PC-3 (cell line): ENCODE measurements around the gene CLIP3. TPM values are rescaled to one million over a fixed set of nuclear protein-coding genes. Genes with fewer than 3 reads are reported as not detected.
"Not testable (repeated sequence)": the region's sequence is repeated elsewhere in the genome, so short reads cannot be mapped to it uniquely, and the experiment has no call there.

ENCODE experiments used
- ATAC-seq: fragments of 200-7000 bp; cut with Tn5 transposase; 2 replicates; pipeline ENCODE4 v1.9.1; 2020; ENCODE audit warnings: mild to moderate bottlenecking, moderate library complexity
- BruUV-seq: library from RNA; stranded (reverse); fragments of 400-500 nt; replicated peaks from 2 replicates; lab custom pipeline; 2021; lab: Mats Ljungman, UMichigan
- CTCF ChIA-PET: fragments of 300-600 bp; sonication (Branson Sonifier 250); formaldehyde crosslinking; loops from one replicate; lab custom pipeline; 2022; ENCODE audit warnings: antibody characterized with exemption; lab: Charles Lee
- POLR2A ChIA-PET: fragments of 300-600 bp; sonication (Branson Sonifier 250); formaldehyde crosslinking; loops from one replicate; lab custom pipeline; 2022; ENCODE audit warnings: antibody characterized with exemption; ENCODE audit not compliant: unreplicated experiment; lab: Charles Lee
- DNase-seq: peaks from one replicate; pipeline ENCODE4 v3.0.0-alpha.2; 2015
- H2AFZ ChIP-seq: fragments of 300-600 bp; sonication (generic); 2 replicates; pipeline ENCODE4 v1.6.0; 2016; ENCODE audit warnings: antibody characterized with exemption, low read length
- H3F3A ChIP-seq: fragments of 300-600 bp; sonication (generic); one replicate; pipeline ENCODE4 v1.6.0; 2017; ENCODE audit warnings: antibody characterized with exemption, low read length, control low read depth, mild to moderate bottlenecking; ENCODE audit not compliant: unreplicated experiment
- H3K27ac ChIP-seq: fragments of 300-600 bp; sonication (generic); 2 replicates; pipeline ENCODE4 v1.5.1; 2016; ENCODE audit warnings: mild to moderate bottlenecking, low read length
- H3K27me3 ChIP-seq: fragments of 300-600 bp; sonication (generic); 2 replicates; pipeline ENCODE4 v1.6.1; 2016; ENCODE audit warnings: low read length, mixed read lengths
- H3K36me3 ChIP-seq: fragments of 300-600 bp; sonication (generic); 2 replicates; pipeline ENCODE4 v1.6.1; 2016; ENCODE audit warnings: low read depth, mixed run types, low read length, mixed read lengths
- H3K4me1 ChIP-seq: fragments of 300-600 bp; sonication (generic); 2 replicates; pipeline ENCODE4 v1.5.1; 2016; ENCODE audit warnings: low read length; ENCODE audit not compliant: insufficient read depth
- H3K4me2 ChIP-seq: fragments of 300-600 bp; sonication (generic); 2 replicates; pipeline ENCODE4 v1.6.0; 2016; ENCODE audit warnings: low read length
- H3K4me3 ChIP-seq: fragments of 300-600 bp; sonication (generic); 2 replicates; pipeline ENCODE4 v1.5.1; 2016; ENCODE audit warnings: mild to moderate bottlenecking, low read length, mixed read lengths
- H3K79me2 ChIP-seq: fragments of 300-600 bp; sonication (generic); 2 replicates; pipeline ENCODE4 v1.6.1; 2017; ENCODE audit warnings: low read length, mixed read lengths
- H3K9ac ChIP-seq: fragments of 300-600 bp; sonication (generic); 2 replicates; pipeline ENCODE4 v1.6.0; 2016; ENCODE audit warnings: mild to moderate bottlenecking, low read length
- H3K9me2 ChIP-seq: fragments of 300-600 bp; sonication (generic); replicated peaks from 2 replicates; pipeline ENCODE4 v1.6.1; 2016; ENCODE audit warnings: mixed run types, low read length, mixed read lengths
- H3K9me3 ChIP-seq: fragments of 300-600 bp; sonication (generic); 2 replicates; pipeline ENCODE4 v1.6.1; 2016; ENCODE audit warnings: low read length, mixed read lengths
- H4K20me1 ChIP-seq: fragments of 300-600 bp; sonication (generic); 2 replicates; pipeline ENCODE4 v1.6.1; 2016; ENCODE audit warnings: low read length, mixed read lengths
- EZH2 ChIP-seq: fragments of 300-600 bp; sonication (generic); IDR thresholded peaks from one replicate; pipeline ENCODE4 v1.6.1; 2017; ENCODE audit warnings: antibody characterized with exemption, mild to moderate bottlenecking, low read length; ENCODE audit not compliant: unreplicated experiment
- EZH2phosphoT487 ChIP-seq: fragments of 300-600 bp; sonication (generic); IDR thresholded peaks from 2 replicates; pipeline ENCODE4 v1.6.1; 2018; ENCODE audit warnings: mild to moderate bottlenecking, antibody characterized with exemption, low read length, borderline replicate concordance
- intact Hi-C: fragments of 100-400 bp; cut with micrococcal nuclease; formaldehyde crosslinking; loops from 2 replicates; pipeline ENCODE4 v1.9.0; 2023
- total RNA-seq: library from RNA; depleted of rRNA; stranded (reverse); fragments of >200 nt; gene quantifications from 2 replicates; pipeline ENCODE4 v1.2.3, GENCODE V29; 2014
- TF ChIP-seq, protein P1 (sequence below): fragments of 300-600 bp; sonication (generic); conservative IDR thresholded peaks from 2 replicates; pipeline ENCODE4 v1.5.1; 2017; ENCODE audit warnings: antibody characterized with exemption, low read depth, mild to moderate bottlenecking, low read length

Gene CLIP3
- total RNA-seq, 1 experiment from 2014 or later: 0.07 TPM

DNA sequence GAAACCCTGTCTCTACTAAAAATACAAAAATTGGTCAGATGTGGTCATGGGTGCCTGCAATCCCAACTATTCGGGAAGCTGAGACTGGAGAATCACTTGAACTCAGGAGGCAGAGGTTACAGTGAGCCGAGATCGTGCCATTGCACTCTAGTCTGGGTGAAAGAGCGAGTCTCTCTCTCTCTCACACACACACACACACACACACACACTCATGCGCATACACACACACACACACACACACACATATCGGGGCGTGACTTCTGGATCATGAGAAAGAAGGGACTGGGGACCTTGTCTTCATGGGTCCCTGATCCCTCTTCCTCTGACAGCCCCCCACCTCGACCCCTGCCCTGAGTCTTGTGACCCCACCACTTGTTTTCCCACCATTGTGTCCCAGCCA is 49.5 kb downstream of the CLIP3 start:
- Histone ChIP-seq H3K4me3 (no peak overlapping the region), H3K27ac (no peak overlapping the region), H2AFZ (no peak overlapping the region), H3K9me3 (no peaks in the 10 kb centered on the region), H3K36me3 (no peaks in the 10 kb centered on the region), H3F3A (no peaks in the 10 kb centered on the region), H4K20me1 (no peaks in the 10 kb centered on the region), H3K79me2 (no peaks in the 10 kb centered on the region), H3K4me2 (no peak overlapping the region), H3K4me1 (no peaks in the 10 kb centered on the region), H3K9me2 (no peaks in the 10 kb centered on the region), H3K27me3 (no peaks in the 10 kb centered on the region), H3K9ac (no peak overlapping the region)
- ChIA-PET CTCF (no interaction called here), POLR2A (no interaction called here)
- ATAC-seq: no peak
- intact Hi-C loops: no loop called here
- no peak for TF ChIP-seq EZH2
- TF ChIP-seq EZH2phosphoT487: no peak
- TF ChIP-seq, protein P1, sequence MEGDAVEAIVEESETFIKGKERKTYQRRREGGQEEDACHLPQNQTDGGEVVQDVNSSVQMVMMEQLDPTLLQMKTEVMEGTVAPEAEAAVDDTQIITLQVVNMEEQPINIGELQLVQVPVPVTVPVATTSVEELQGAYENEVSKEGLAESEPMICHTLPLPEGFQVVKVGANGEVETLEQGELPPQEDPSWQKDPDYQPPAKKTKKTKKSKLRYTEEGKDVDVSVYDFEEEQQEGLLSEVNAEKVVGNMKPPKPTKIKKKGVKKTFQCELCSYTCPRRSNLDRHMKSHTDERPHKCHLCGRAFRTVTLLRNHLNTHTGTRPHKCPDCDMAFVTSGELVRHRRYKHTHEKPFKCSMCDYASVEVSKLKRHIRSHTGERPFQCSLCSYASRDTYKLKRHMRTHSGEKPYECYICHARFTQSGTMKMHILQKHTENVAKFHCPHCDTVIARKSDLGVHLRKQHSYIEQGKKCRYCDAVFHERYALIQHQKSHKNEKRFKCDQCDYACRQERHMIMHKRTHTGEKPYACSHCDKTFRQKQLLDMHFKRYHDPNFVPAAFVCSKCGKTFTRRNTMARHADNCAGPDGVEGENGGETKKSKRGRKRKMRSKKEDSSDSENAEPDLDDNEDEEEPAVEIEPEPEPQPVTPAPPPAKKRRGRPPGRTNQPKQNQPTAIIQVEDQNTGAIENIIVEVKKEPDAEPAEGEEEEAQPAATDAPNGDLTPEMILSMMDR: no peak
- no peak for DNase-seq
- no TSS peak for BruUV-seq

DNA sequence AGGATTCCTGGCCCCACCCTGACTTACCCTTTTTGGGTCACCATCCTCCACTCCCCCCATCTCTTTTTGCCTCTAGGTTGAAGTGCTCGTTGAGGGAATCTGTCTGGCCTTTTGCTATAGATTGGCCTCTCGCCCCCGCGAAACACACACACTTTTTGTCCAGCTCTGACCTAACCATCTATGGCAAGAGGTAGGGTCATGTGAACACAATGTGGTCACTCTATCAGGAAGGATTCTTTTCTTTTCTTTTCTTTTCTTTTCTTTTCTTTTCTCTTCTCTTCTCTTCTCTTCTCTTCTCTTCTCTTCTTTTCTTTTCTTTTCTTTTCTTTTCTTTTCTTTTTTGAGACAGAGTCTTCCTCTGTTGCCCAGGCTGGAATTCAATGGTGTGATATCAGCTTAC is 51.7 kb downstream of the CLIP3 start:
- H3K4me3 ChIP-seq, DNase-seq, H3K9me2 ChIP-seq, H4K20me1 ChIP-seq, H3K9me3 ChIP-seq, intact Hi-C loops, H3K4me2 ChIP-seq, POLR2A ChIA-PET, ATAC-seq, H3K79me2 ChIP-seq, BruUV-seq, CTCF ChIA-PET, H3K27me3 ChIP-seq, H2AFZ ChIP-seq, H3K27ac ChIP-seq, H3K4me1 ChIP-seq, H3F3A ChIP-seq, H3K36me3 ChIP-seq, H3K9ac ChIP-seq: not testable (repeated sequence)

DNA sequence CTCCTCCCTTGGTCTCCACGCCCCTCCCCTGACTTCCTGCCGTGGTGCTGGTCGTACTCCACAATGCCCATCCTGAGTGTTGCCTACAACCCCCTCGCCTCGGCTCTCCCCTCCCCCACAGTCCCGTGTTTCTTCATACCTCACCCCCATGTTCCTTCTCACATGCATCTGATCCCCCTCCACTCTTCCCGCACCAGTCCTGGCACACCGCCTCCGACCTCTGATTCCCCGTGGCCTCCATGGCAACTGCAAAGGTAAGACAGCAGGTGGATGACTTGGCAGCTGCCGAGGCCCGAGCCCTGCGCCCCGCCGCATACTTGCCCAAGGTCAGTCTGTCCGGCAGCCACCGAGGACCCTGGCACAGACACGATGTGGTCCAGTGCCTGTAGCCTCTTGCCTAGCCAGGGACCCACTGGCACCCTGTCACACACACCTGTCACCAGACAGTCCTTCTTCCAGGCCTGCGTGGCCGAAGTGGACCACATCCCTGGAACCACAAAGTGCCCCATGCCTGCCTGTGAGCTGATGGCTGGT is 53.8 kb downstream of the CLIP3 start:
- H3K4me3 ChIP-seq: no peak overlapping the region
- no peaks in the 10 kb centered on the region for H3K9me2 ChIP-seq
- no peak for ATAC-seq
- H3K9ac ChIP-seq: no peak overlapping the region
- H3K79me2 ChIP-seq: no peaks in the 10 kb centered on the region
- no peak overlapping the region for H2AFZ ChIP-seq
- no peaks in the 10 kb centered on the region for H3K27me3 ChIP-seq
- H3F3A ChIP-seq: no peaks in the 10 kb centered on the region
- BruUV-seq: no TSS peak
- no peaks in the 10 kb centered on the region for H3K9me3 ChIP-seq
- DNase-seq: no peak
- no peaks in the 10 kb centered on the region for H3K36me3 ChIP-seq
- POLR2A ChIA-PET: no interaction called here
- no peak overlapping the region for H3K4me2 ChIP-seq
- H4K20me1 ChIP-seq: no peaks in the 10 kb centered on the region
- no peak overlapping the region for H3K27ac ChIP-seq
- H3K4me1 ChIP-seq: no peaks in the 10 kb centered on the region
- TF ChIP-seq EZH2phosphoT487: no peak
- TF ChIP-seq EZH2: no peak
- TF ChIP-seq, protein P1: no peak
- CTCF ChIA-PET: no interaction called here
- intact Hi-C loops: no loop called here
